ENCODE data around the gene ACTN3. TPM values are rescaled to one million over a fixed set of nuclear protein-coding genes. Genes with fewer than 3 reads are reported as not detected.

The ACTN3 gene
- total RNA-seq, 1 experiment from 2014 or later: not detected

DNA sequence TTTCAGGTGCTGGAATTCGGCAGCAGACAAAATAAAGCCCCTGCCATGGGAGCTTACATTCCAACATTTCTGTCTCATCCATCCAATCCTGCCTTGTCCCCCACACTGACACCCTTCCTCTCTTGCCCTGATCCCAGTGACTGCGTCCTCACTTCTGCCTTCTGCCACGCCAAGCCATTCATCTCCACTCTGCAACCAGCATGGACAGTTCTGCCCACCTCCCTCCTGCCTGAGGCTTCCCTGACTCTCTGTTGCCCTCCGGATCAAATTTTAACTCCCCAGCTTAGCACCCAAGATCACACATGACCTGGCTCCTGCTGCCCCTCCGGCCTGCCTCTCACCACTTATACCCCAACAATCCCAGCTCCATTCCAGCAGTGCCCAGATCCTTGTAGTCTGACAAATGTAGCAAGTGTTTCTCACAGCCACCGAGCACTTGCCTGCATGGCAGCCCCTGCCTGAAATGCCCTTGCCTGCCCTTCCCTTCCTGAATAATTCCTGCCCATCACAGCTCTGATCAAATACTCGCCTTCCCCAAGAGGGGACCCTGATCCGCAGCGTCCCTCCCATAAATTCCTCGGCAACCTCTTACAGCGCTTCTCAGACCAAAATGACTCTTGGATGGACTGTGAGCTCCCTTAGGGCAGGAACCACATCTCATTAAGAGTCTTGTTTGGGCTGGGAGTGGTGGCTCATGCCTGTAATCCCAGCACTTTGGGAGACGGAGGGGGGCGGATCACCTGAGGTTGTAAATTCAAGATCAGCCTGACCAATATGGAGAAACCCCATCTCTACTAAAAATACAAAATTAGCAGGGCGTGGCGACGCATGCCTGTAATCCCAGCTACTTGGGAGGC, 2.3 kb downstream of the ACTN3 start:
- CTCF ChIA-PET: interaction anchor here (0.8 kb wide), 1 partner anchor 163 kb away, joined by 16 read pairs; no protein-coding TSS in a partner anchor

DNA sequence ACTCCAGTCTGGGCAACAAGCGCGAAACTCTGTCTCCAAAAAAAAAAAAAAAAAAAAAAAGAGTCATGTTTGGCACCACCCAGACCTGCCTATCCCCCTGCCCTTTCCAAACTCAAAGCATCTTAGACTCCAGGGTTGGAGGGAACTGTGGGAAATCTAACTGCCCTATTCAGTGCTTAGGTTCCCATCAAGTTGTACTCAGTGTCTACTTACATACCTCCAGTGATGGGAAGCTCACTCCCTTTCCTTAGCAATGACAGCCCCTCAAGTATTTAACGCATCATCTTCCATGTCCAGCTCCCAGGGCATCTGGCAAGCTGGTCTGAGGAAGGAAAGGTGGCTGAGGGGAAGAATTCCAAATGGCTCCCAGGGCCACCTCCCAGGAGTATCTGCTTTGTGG, 3.0 kb downstream of the ACTN3 start:
- H3K4me3 ChIP-seq (ENCODE audit: low read depth, low read length, poor library complexity, severe bottlenecking): no peak overlapping the region
- DNase-seq (ENCODE audit: low spot score): no peak
- TF ChIP-seq, protein P1, sequence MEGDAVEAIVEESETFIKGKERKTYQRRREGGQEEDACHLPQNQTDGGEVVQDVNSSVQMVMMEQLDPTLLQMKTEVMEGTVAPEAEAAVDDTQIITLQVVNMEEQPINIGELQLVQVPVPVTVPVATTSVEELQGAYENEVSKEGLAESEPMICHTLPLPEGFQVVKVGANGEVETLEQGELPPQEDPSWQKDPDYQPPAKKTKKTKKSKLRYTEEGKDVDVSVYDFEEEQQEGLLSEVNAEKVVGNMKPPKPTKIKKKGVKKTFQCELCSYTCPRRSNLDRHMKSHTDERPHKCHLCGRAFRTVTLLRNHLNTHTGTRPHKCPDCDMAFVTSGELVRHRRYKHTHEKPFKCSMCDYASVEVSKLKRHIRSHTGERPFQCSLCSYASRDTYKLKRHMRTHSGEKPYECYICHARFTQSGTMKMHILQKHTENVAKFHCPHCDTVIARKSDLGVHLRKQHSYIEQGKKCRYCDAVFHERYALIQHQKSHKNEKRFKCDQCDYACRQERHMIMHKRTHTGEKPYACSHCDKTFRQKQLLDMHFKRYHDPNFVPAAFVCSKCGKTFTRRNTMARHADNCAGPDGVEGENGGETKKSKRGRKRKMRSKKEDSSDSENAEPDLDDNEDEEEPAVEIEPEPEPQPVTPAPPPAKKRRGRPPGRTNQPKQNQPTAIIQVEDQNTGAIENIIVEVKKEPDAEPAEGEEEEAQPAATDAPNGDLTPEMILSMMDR (conservative IDR thresholded peaks at IDR 0.05; ENCODE audit: low read depth, low read length): no peak
- no peak for TF ChIP-seq EZH2 (IDR thresholded peaks at IDR 0.05; ENCODE audit: borderline replicate concordance, low read depth, low read length, poor library complexity, severe bottlenecking)
- no peaks in the 10 kb centered on the region for H3K36me3 ChIP-seq (ENCODE audit: insufficient read depth, low read length, poor library complexity, severe bottlenecking)
- no peaks in the 10 kb centered on the region for H3K9me3 ChIP-seq (ENCODE audit: low read depth, low read length, poor library complexity, severe bottlenecking)
- no TSS peak for BruUV-seq (replicated peaks)
- H3K27ac ChIP-seq (ENCODE audit: low read depth, low read length, poor library complexity, severe bottlenecking): no peak overlapping the region
- POLR2A ChIA-PET (ENCODE audit: low non-redundant PET): no interaction called here
- CTCF ChIA-PET: interaction anchor here (0.8 kb wide), 1 partner anchor 164 kb away, joined by 16 read pairs; no protein-coding TSS in a partner anchor
- H3K27me3 ChIP-seq (replicated peaks; ENCODE audit: insufficient read depth, low read depth, low read length, poor library complexity): no peaks in the 10 kb centered on the region
- intact Hi-C loops (cut with micrococcal nuclease; ENCODE audit: unreplicated experiment): no loop called here
- H3K4me1 ChIP-seq (ENCODE audit: insufficient read depth, low read length, poor library complexity, severe bottlenecking): peaks cover 4% of the 10 kb centered on the region

More for the DNA sequence above, 2.3 kb downstream of the ACTN3 start:
- Histone ChIP-seq H3K27ac (ENCODE audit: low read depth, low read length, poor library complexity, severe bottlenecking) (no peak overlapping the region), H3K4me1 (ENCODE audit: insufficient read depth, low read length, poor library complexity, severe bottlenecking) (peaks cover 4% of the 10 kb centered on the region), H3K9me3 (ENCODE audit: low read depth, low read length, poor library complexity, severe bottlenecking) (no peaks in the 10 kb centered on the region), H3K27me3 (replicated peaks; ENCODE audit: insufficient read depth, low read depth, low read length, poor library complexity) (no peaks in the 10 kb centered on the region), H3K4me3 (ENCODE audit: low read depth, low read length, poor library complexity, severe bottlenecking) (no peak overlapping the region), H3K36me3 (ENCODE audit: insufficient read depth, low read length, poor library complexity, severe bottlenecking) (no peaks in the 10 kb centered on the region)
- no peak for DNase-seq (ENCODE audit: low spot score)
- intact Hi-C loops (cut with micrococcal nuclease; ENCODE audit: unreplicated experiment): no loop called here
- no peak for TF ChIP-seq EZH2 (IDR thresholded peaks at IDR 0.05; ENCODE audit: borderline replicate concordance, low read depth, low read length, poor library complexity, severe bottlenecking)
- TF ChIP-seq, protein P1 (conservative IDR thresholded peaks at IDR 0.05; ENCODE audit: low read depth, low read length): no peak
- BruUV-seq (replicated peaks): no TSS peak
- POLR2A ChIA-PET (ENCODE audit: low non-redundant PET): no interaction called here

DNA sequence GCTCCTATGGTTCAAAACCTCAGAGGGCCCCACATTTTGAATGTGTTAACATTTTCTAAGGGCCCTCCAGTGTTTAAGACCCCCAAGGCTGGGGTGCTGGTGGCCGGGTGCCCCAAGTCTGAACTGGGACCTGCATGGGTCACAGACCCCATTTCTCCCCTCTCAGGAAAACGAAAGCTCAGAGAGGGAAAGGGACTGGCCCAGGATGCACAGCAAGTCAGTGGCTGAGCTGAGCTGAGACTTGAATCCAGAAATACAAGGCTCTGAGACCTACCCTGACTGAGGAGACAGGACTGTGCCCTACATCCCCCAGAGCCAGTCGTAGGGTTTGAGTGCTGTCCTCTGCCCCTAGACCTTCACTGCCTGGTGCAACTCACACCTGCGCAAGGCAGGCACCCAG, 4.2 kb downstream of the ACTN3 start:
- no peaks in the 10 kb centered on the region for H3K9me3 ChIP-seq (ENCODE audit: low read depth, low read length, poor library complexity, severe bottlenecking)
- intact Hi-C loops (cut with micrococcal nuclease; ENCODE audit: unreplicated experiment): no loop called here
- no peak for DNase-seq (ENCODE audit: low spot score)
- H3K4me1 ChIP-seq (ENCODE audit: insufficient read depth, low read length, poor library complexity, severe bottlenecking): peaks cover 4% of the 10 kb centered on the region
- H3K4me3 ChIP-seq (ENCODE audit: low read depth, low read length, poor library complexity, severe bottlenecking): no peak overlapping the region
- TF ChIP-seq, protein P1 (conservative IDR thresholded peaks at IDR 0.05; ENCODE audit: low read depth, low read length): no peak
- TF ChIP-seq EZH2 (IDR thresholded peaks at IDR 0.05; ENCODE audit: borderline replicate concordance, low read depth, low read length, poor library complexity, severe bottlenecking): no peak
- ChIA-PET POLR2A (ENCODE audit: low non-redundant PET) (no interaction called here), CTCF (interaction anchor here (0.6 kb wide), 1 partner anchor 177 kb away, joined by 3 read pairs; no protein-coding TSS in a partner anchor)
- H3K27ac ChIP-seq (ENCODE audit: low read depth, low read length, poor library complexity, severe bottlenecking): no peak overlapping the region
- H3K27me3 ChIP-seq (replicated peaks; ENCODE audit: insufficient read depth, low read depth, low read length, poor library complexity): no peaks in the 10 kb centered on the region
- H3K36me3 ChIP-seq (ENCODE audit: insufficient read depth, low read length, poor library complexity, severe bottlenecking): no peaks in the 10 kb centered on the region
- no TSS peak for BruUV-seq (replicated peaks)
